Osteocyte (in vitro differentiated cells): Measurements from ENCODE around the gene PTPRK. TPM values are rescaled to one million over a fixed set of nuclear protein-coding genes. Genes with fewer than 3 reads are reported as not detected.

Experiments used
- DNase-seq: peaks from one replicate; pipeline ENCODE4 v3.0.0; 2021; ENCODE audit warnings: mixed read lengths; ENCODE audit not compliant: unreplicated experiment; ENCODE audit errors: extremely low spot score
- H3K27ac Mint-ChIP-seq: one replicate; pipeline ENCODE4 v1.8.0; 2021; ENCODE audit warnings: mild to moderate bottlenecking, mixed read lengths; ENCODE audit not compliant: unreplicated experiment
- H3K27me3 Mint-ChIP-seq: one replicate; pipeline ENCODE4 v1.8.0; 2021; ENCODE audit warnings: mixed read lengths; ENCODE audit not compliant: unreplicated experiment
- H3K36me3 Mint-ChIP-seq: one replicate; pipeline ENCODE4 v1.8.0; 2021; ENCODE audit warnings: mixed read lengths; ENCODE audit not compliant: unreplicated experiment
- H3K4me1 Mint-ChIP-seq: one replicate; pipeline ENCODE4 v1.8.0; 2021; ENCODE audit warnings: mixed read lengths; ENCODE audit not compliant: unreplicated experiment
- H3K4me3 Mint-ChIP-seq: one replicate; pipeline ENCODE4 v1.8.0; 2021; ENCODE audit warnings: mild to moderate bottlenecking, moderate library complexity, mixed read lengths; ENCODE audit not compliant: unreplicated experiment
- H3K9me3 Mint-ChIP-seq: one replicate; pipeline ENCODE4 v1.8.0; 2021; ENCODE audit warnings: mixed read lengths; ENCODE audit not compliant: unreplicated experiment
- CTCF ChIP-seq: fragments of 200-600 bp; sonication (generic); IDR thresholded peaks from 2 replicates; pipeline ENCODE4 v1.5.0; 2021; ENCODE audit warnings: antibody characterized with exemption, mild to moderate bottlenecking, moderate library complexity
- total RNA-seq: library from RNA; stranded (reverse); gene quantifications from 2 replicates; pipeline ENCODE4 v1.2.1, GENCODE V29; 2021

Gene PTPRK
- total RNA-seq, 1 donor from 2014 or later: 130 TPM

- H3K27ac Mint-ChIP-seq: no peak overlapping the region
- no peaks in the 10 kb centered on the region for H3K27me3 Mint-ChIP-seq
- H3K36me3 Mint-ChIP-seq: peaks cover 17% of the 10 kb centered on the region
- H3K4me1 Mint-ChIP-seq: peaks cover 54% of the 10 kb centered on the region
- H3K4me3 Mint-ChIP-seq: no peak overlapping the region
- DNase-seq: no peak
- H3K9me3 Mint-ChIP-seq: peaks cover 11% of the 10 kb centered on the region
- no peak for TF ChIP-seq CTCF
Measured at GRCh38 chr6:128422871-128423270, 97.5 kb downstream of the PTPRK start.

GRCh38 chr6:128422200-128422599 is 98.2 kb downstream of the PTPRK start:
- Mint-ChIP-seq H3K27ac (no peak overlapping the region), H3K9me3 (peaks cover 11% of the 10 kb centered on the region), H3K36me3 (peaks cover 22% of the 10 kb centered on the region), H3K4me1 (peaks cover 59% of the 10 kb centered on the region), H3K27me3 (no peaks in the 10 kb centered on the region), H3K4me3 (no peak overlapping the region)
- DNase-seq: no peak
- no peak for TF ChIP-seq CTCF

- no peak for TF ChIP-seq CTCF
- H3K36me3 Mint-ChIP-seq: peaks cover 22% of the 10 kb centered on the region
- H3K27me3 Mint-ChIP-seq: no peaks in the 10 kb centered on the region
- H3K9me3 Mint-ChIP-seq: peaks cover 11% of the 10 kb centered on the region
- DNase-seq: no peak
- no peak overlapping the region for H3K27ac Mint-ChIP-seq
- H3K4me1 Mint-ChIP-seq: peaks cover 55% of the 10 kb centered on the region
- H3K4me3 Mint-ChIP-seq: no peak overlapping the region
Measured at GRCh38 chr6:128421788-128422187, 98.6 kb downstream of the PTPRK start.

- H3K4me1 Mint-ChIP-seq: peaks cover 44% of the 10 kb centered on the region
- H3K27me3 Mint-ChIP-seq: no peaks in the 10 kb centered on the region
- H3K36me3 Mint-ChIP-seq: peaks cover 24% of the 10 kb centered on the region
- H3K9me3 Mint-ChIP-seq: peaks cover 11% of the 10 kb centered on the region
- no peak overlapping the region for H3K4me3 Mint-ChIP-seq
- TF ChIP-seq CTCF: no peak
- DNase-seq: no peak
- H3K27ac Mint-ChIP-seq: no peak overlapping the region
Measured at GRCh38 chr6:128417698-128418097, 102.7 kb downstream of the PTPRK start.

GRCh38 chr6:128415387-128415786 is 105.0 kb downstream of the PTPRK start:
- Mint-ChIP-seq H3K4me1 (peaks cover 31% of the 10 kb centered on the region), H3K9me3 (peaks cover 11% of the 10 kb centered on the region), H3K27me3 (no peaks in the 10 kb centered on the region), H3K36me3 (peaks cover 23% of the 10 kb centered on the region), H3K27ac (no peak overlapping the region), H3K4me3 (no peak overlapping the region)
- no peak for TF ChIP-seq CTCF
- DNase-seq: no peak
